HepG2 (cell line): ENCODE data around the gene CABLES2. TPM values are rescaled to one million over a fixed set of nuclear protein-coding genes. Genes with fewer than 3 reads are reported as not detected.

Experiments
- BCL6 ChIP-seq: IDR thresholded peaks from 2 replicates; pipeline ENCODE4 v1.6.1; 2016; ENCODE audit warnings: missing genetic modification reagents, missing compliant biosample characterization
- FOSL2 ChIP-seq: sonication (generic); formaldehyde crosslinking; IDR thresholded peaks from 2 replicates; pipeline ENCODE4 v1.4.0; 2020; ENCODE audit warnings: missing genetic modification reagents
- MBD4 ChIP-seq: IDR thresholded peaks from 2 replicates; pipeline ENCODE4 v1.6.1; 2012; ENCODE audit warnings: low read length, inconsistent platforms, borderline replicate concordance
- MLXIP ChIP-seq: sonication (generic); formaldehyde crosslinking; IDR thresholded peaks from 2 replicates; pipeline ENCODE4 v1.9.0; 2021; ENCODE audit warnings: missing genetic modification reagents, borderline replicate concordance
- NCOA5 ChIP-seq: sonication (generic); formaldehyde crosslinking; IDR thresholded peaks from 2 replicates; pipeline ENCODE4 v1.4.0; 2020; ENCODE audit warnings: missing genetic modification reagents
- PTBP1 ChIP-seq: fragments of 200-400 bp; formaldehyde crosslinking; IDR thresholded peaks from 2 replicates; pipeline ENCODE4 v1.6.1; 2018; ENCODE audit warnings: low read length, low read depth; ENCODE audit not compliant: poor library complexity, severe bottlenecking
- SPEN ChIP-seq: sonication (generic); formaldehyde crosslinking; IDR thresholded peaks from 2 replicates; pipeline ENCODE4 v1.5.1; 2020; ENCODE audit warnings: low read depth, mild to moderate bottlenecking, missing genetic modification reagents
- ZC3H4 ChIP-seq: sonication (generic); formaldehyde crosslinking; IDR thresholded peaks from 2 replicates; pipeline ENCODE4 v1.4.0; 2020; ENCODE audit warnings: missing genetic modification reagents, borderline replicate concordance
- ZFP36L2 ChIP-seq: sonication (generic); formaldehyde crosslinking; IDR thresholded peaks from 2 replicates; pipeline ENCODE4 v1.4.0; 2020; ENCODE audit warnings: missing genetic modification reagents
- ZGPAT ChIP-seq: IDR thresholded peaks from 2 replicates; pipeline ENCODE4 v1.6.1; 2016; ENCODE audit warnings: mild to moderate bottlenecking
- ZNF12 ChIP-seq: sonication (generic); formaldehyde crosslinking; IDR thresholded peaks from 2 replicates; pipeline ENCODE4 v1.5.0; 2020; ENCODE audit warnings: missing genetic modification reagents
- ZNF256 ChIP-seq: sonication (generic); formaldehyde crosslinking; conservative IDR thresholded peaks from 2 replicates; pipeline ENCODE4 v1.4.0; 2020; ENCODE audit warnings: missing genetic modification reagents
- ZNF275 ChIP-seq: sonication (generic); formaldehyde crosslinking; IDR thresholded peaks from 2 replicates; pipeline ENCODE4 v1.8.0; 2022; ENCODE audit warnings: missing genetic modification reagents, mild to moderate bottlenecking, inconsistent platforms, borderline replicate concordance
- ZNF598 ChIP-seq: sonication (generic); formaldehyde crosslinking; IDR thresholded peaks from 2 replicates; pipeline ENCODE4 v1.5.1; 2020; ENCODE audit warnings: mild to moderate bottlenecking, missing genetic modification reagents, borderline replicate concordance
- ZNF646 ChIP-seq: sonication (generic); formaldehyde crosslinking; IDR thresholded peaks from 2 replicates; pipeline ENCODE4 v1.9.0; 2021; ENCODE audit warnings: mild to moderate bottlenecking, missing genetic modification reagents
- ZNF75D ChIP-seq: sonication (generic); formaldehyde crosslinking; IDR thresholded peaks from 2 replicates; pipeline ENCODE4 v1.8.1; 2023; ENCODE audit warnings: missing genetic modification reagents, mild to moderate bottlenecking, borderline replicate concordance
- ZNF772 ChIP-seq: sonication (generic); formaldehyde crosslinking; IDR thresholded peaks from 2 replicates; pipeline ENCODE4 v1.5.0; 2020; ENCODE audit warnings: mild to moderate bottlenecking, missing genetic modification reagents
- polyA plus RNA-seq, 8 experiments: library from polyadenylated mRNA; depleted of rRNA in 3 of 8; stranded (reverse) in 7 of 8; unstranded in 1 of 8; fragments of >200 nt; fragmentation: Illumina TruSeq in 4 of 8; extraction: Trizol in 4 of 8; gene quantifications; 2 replicates each; pipeline versions ENCODE4 v1.2.1 to v1.2.3, GENCODE V29; 2011 to 2016; ENCODE audit warnings: low read depth in 4 of 8, missing spikeins in 1 of 8, mixed read lengths in 1 of 8; ENCODE audit not compliant: insufficient read depth in 1 of 8
- total RNA-seq, 5 experiments: library from RNA; depleted of rRNA; stranded (reverse); fragments of >200 nt; fragmentation: Illumina TruSeq; extraction: Trizol; gene quantifications; 2 replicates each; pipeline ENCODE4 v1.2.3, GENCODE V29; 2016; ENCODE audit warnings: low read depth in 1 of 5

Gene CABLES2
- total and polyA plus RNA-seq, 2 of the 13 experiments (the other 11 are each of a cell fraction or from before 2014, with no cell fraction given) = 5.2 to 9.7 TPM

DNA sequence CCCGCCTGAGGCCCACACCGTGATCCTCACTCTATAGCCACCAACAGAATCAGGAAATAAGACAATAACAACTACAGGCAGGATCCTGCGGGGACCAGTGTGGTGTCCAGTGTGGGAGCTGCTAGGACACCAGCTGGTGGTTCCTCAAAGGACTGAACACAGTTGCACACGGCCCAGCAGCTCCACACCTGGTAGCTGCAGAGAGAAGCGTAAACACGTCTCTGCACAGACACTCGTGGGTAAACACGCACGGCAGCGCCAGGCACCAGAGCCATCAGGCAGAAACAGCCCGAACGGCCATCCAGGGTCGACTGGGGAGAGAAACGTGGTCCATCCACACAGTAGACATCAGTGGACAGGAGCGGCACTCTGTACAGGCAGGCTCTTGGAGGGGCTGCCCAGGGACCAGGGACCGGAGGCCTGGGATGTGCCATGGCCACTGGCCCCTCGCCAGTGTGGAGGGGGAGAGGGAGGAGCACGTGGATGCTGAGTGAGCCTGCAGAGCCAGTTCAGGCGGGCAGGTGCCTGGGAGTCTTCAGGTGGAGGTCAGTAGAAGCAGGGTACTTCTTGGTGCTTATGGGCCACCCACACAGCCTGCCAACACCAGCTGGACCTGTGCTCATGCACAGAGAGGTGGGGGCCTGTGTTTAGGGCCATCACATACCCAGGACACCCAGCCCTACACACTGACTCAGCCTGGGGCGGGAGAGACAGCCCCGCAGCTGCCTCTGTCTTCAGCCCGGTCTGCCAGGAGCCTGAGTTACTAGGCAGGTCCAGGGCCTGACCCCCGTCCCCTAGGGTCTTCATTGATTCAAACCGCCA is 32.5 kb downstream of the CABLES2 start (continued):
- TF ChIP-seq ZNF646 (CRISPR knock-in tag) = no peak
- TF ChIP-seq ZGPAT (CRISPR knock-in tag) = no peak
- no peak for TF ChIP-seq FOSL2
- TF ChIP-seq SPEN (CRISPR knock-in tag) = no peak
- no peak for TF ChIP-seq NCOA5 (CRISPR knock-in tag)
- TF ChIP-seq MBD4 = no peak
- no peak for TF ChIP-seq ZFP36L2
- TF ChIP-seq ZNF12 (CRISPR knock-in tag) = no peak
- TF ChIP-seq ZNF75D = no peak
- peak; percentile 20; the same call in 1 of the 2 replicates for TF ChIP-seq ZNF598 (CRISPR knock-in tag)
- no peak for TF ChIP-seq MLXIP (CRISPR knock-in tag)
- peak; percentile 60; the same call in 1 of the 2 replicates for TF ChIP-seq ZNF772 (CRISPR knock-in tag)
- TF ChIP-seq ZNF275 (CRISPR knock-in tag) = no peak
- no peak for TF ChIP-seq ZNF256 (CRISPR knock-in tag)
- TF ChIP-seq ZC3H4 (CRISPR knock-in tag) = no peak
- TF ChIP-seq BCL6 (CRISPR knock-in tag) = 0 out of 2 replicates have a peak, but pooled peaks have one; percentile 14
- no peak for TF ChIP-seq PTBP1
